ENCODE measurements around the gene TBCB. TPM values are rescaled to one million over a fixed set of nuclear protein-coding genes. Genes with fewer than 3 reads are reported as not detected.

Gene TBCB
- total and polyA plus RNA-seq, 9 donors: 94.3 to 175 (median 144) TPM

- intact Hi-C loops (cut with DNase I): no loop called here
- no peaks in the 10 kb centered on the region for H3K9me3 ChIP-seq
- H3K27ac ChIP-seq: no peak overlapping the region
- H3K4me3 ChIP-seq: no peak overlapping the region
- H3K36me3 ChIP-seq: no peaks in the 10 kb centered on the region
- 84 to 92% (median 90%) methylated on average over 6 of the region's 6 CpGs for WGBS, 3 donors
- TF ChIP-seq EP300 (IDR thresholded peaks at IDR 0.05) (no peak), CTCF (IDR thresholded peaks at IDR 0.05) (no peak), POLR2A (IDR thresholded peaks at IDR 0.05) (no peak)
- no peaks in the 10 kb centered on the region for H3K27me3 ChIP-seq
- no peaks in the 10 kb centered on the region for H3K4me1 ChIP-seq (ENCODE audit: insufficient read depth)
- no peak for DNase-seq
Measured at GRCh38 chr19:36097036-36097435, 18.2 kb upstream of the TBCB start.

- H3K9me3 ChIP-seq: no peaks in the 10 kb centered on the region
- TF ChIP-seq CTCF (IDR thresholded peaks at IDR 0.05): no peak
- no peak for TF ChIP-seq POLR2A (IDR thresholded peaks at IDR 0.05)
- no peak for TF ChIP-seq EP300 (IDR thresholded peaks at IDR 0.05)
- no peaks in the 10 kb centered on the region for H3K4me1 ChIP-seq (ENCODE audit: insufficient read depth)
- whole genome bisulfite sequencing, 3 donors: 82 to 86% (median 84%) methylated on average over 18 to 19 of the region's 19 CpGs
- intact Hi-C loops (cut with DNase I): no loop called here
- H3K4me3 ChIP-seq: no peak overlapping the region
- H3K27me3 ChIP-seq: no peaks in the 10 kb centered on the region
- no peak overlapping the region for H3K27ac ChIP-seq
- DNase-seq: no peak
- no peaks in the 10 kb centered on the region for H3K36me3 ChIP-seq
Measured at GRCh38 chr19:36099166-36099785, 16.0 kb upstream of the TBCB start.

- intact Hi-C loops (cut with DNase I): no loop called here
- TF ChIP-seq EP300 (IDR thresholded peaks at IDR 0.05): no peak
- no peak for TF ChIP-seq CTCF (IDR thresholded peaks at IDR 0.05)
- TF ChIP-seq POLR2A (IDR thresholded peaks at IDR 0.05): no peak
- Histone ChIP-seq H3K27ac (no peak overlapping the region), H3K4me3 (no peak overlapping the region), H3K9me3 (no peaks in the 10 kb centered on the region), H3K4me1 (ENCODE audit: insufficient read depth) (no peaks in the 10 kb centered on the region), H3K27me3 (no peaks in the 10 kb centered on the region), H3K36me3 (no peaks in the 10 kb centered on the region)
- 81 to 97% (median 85%) methylated on average over 4 to 5 of the region's 5 CpGs for WGBS, 3 donors
- DNase-seq: no peak
Measured at GRCh38 chr19:36100476-36100875, 14.8 kb upstream of the TBCB start.

GRCh38 chr19:36101550-36102327, 13.5 kb upstream of the TBCB start:
- WGBS, 3 donors: 82 to 90% (median 85%) methylated on average over 26 to 27 of the region's 27 CpGs
- Histone ChIP-seq H3K36me3 (no peaks in the 10 kb centered on the region), H3K4me1 (ENCODE audit: insufficient read depth) (no peaks in the 10 kb centered on the region), H3K9me3 (no peaks in the 10 kb centered on the region), H3K4me3 (no peak overlapping the region), H3K27me3 (no peaks in the 10 kb centered on the region), H3K27ac (no peak overlapping the region)
- intact Hi-C loops (cut with DNase I): no loop called here
- no peak for TF ChIP-seq CTCF (IDR thresholded peaks at IDR 0.05)
- TF ChIP-seq POLR2A (IDR thresholded peaks at IDR 0.05): no peak
- no peak for TF ChIP-seq EP300 (IDR thresholded peaks at IDR 0.05)
- DNase-seq: no peak

Data from ovary (tissue), 9 donors.